ENCODE measurements around the gene TAC3.
"Not testable (repeated sequence)": the region's sequence is repeated elsewhere in the genome, so short reads cannot be mapped to it uniquely, and the experiment has no call there.

Gene TAC3

GRCh38 chr12:56962247-56962646 lies 54.1 kb downstream of the TAC3 start:
- intact Hi-C loops (cut with DNase I; ENCODE audit: low total_unique reads); H3K27ac ChIP-seq; DNase-seq; H3K4me3 ChIP-seq; H3K27me3 ChIP-seq; H3K4me1 ChIP-seq; H3K36me3 ChIP-seq: not testable (repeated sequence)
- peaks cover 0 to 22% (median 17%) of the 10 kb centered on the region in 3 donors for H3K9me3 ChIP-seq

All from tibial artery (tissue), 4 donors.